Measurements from ENCODE around the gene NRAP.

- no peak for TF ChIP-seq POLR2AphosphoS5 (IDR thresholded peaks at IDR 0.05; ENCODE audit: low read depth, low read length)
- TF ChIP-seq POLR2A (IDR thresholded peaks at IDR 0.05; ENCODE audit: low read depth, low read length): no peak
Measured at GRCh38 chr10:113603057-113603777, 60.6 kb downstream of the NRAP start.
